A549 (cell line): ENCODE data around the gene CELF4. TPM values are rescaled to one million over a fixed set of nuclear protein-coding genes. Genes with fewer than 3 reads are reported as not detected.

Experiments
- ATAC-seq, 2 experiments: fragments of 200-7000 bp in 1 of 2; fragments of >200 bp in 1 of 2; cut with Nextera tagmentation in 1 of 2; cut with Tn5 transposase in 1 of 2; 3 replicates each; pipeline versions ENCODE4 v1.8.0 to v1.9.1; 2018 to 2020; ENCODE audit warnings: mild to moderate bottlenecking in 1 of 2, moderate library complexity in 1 of 2
- CTCF ChIA-PET: fragments of 300-600 bp; sonication (Branson Sonifier 250); formaldehyde crosslinking; extraction: SDS; loops from one replicate; lab custom pipeline; 2021; ENCODE audit warnings: antibody characterized with exemption, inconsistent platforms; lab: Yijun Ruan, JAX
- POLR2A ChIA-PET: fragments of 350-600 bp; formaldehyde crosslinking; extraction: SDS; loops from one replicate; lab custom pipeline; 2021; ENCODE audit warnings: antibody characterized with exemption, inconsistent platforms; lab: Yijun Ruan, JAX
- DNase-seq, 2 experiments: peaks; one replicate each; pipeline versions ENCODE4 v3.0.0 to v3.0.0-alpha.2; 2011 to 2016; ENCODE audit warnings: low read depth in 1 of 2, low spot score in 1 of 2
- FAIRE-seq: peaks from 2 replicates; lab custom pipeline; 2011; peaks lifted over from hg19 to GRCh38; lab: Jason Lieb, UNC
- H3K27ac ChIP-seq, 2 experiments: fragments of >200 bp; sonication (Bioruptor Twin); formaldehyde crosslinking; 3 replicates each; pipeline ENCODE4 v1.5.1; 2016 to 2017
- H3K4me1 ChIP-seq: fragments of >200 bp; sonication (Bioruptor Twin); formaldehyde crosslinking; 3 replicates; pipeline ENCODE4 v1.6.1; 2016
- H3K4me2 ChIP-seq: fragments of >200 bp; sonication (Bioruptor Twin); formaldehyde crosslinking; 3 replicates; pipeline ENCODE4 v1.6.1; 2016
- H3K4me3 ChIP-seq: fragments of >200 bp; sonication (Bioruptor Twin); formaldehyde crosslinking; 3 replicates; pipeline ENCODE4 v1.5.1; 2016
- H3K9me3 ChIP-seq: fragments of >200 bp; sonication (Bioruptor Twin); formaldehyde crosslinking; 3 replicates; pipeline ENCODE4 v1.6.1; 2016
- CBX2 ChIP-seq: fragments of 200-600 bp; sonication (generic); IDR thresholded peaks from 2 replicates; pipeline ENCODE4 v1.6.1; 2016; ENCODE audit warnings: low read depth, mild to moderate bottlenecking, borderline replicate concordance
- CBX8 ChIP-seq: fragments of 200-600 bp; sonication (generic); IDR thresholded peaks from 2 replicates; pipeline ENCODE4 v1.6.1; 2016
- CEBPB ChIP-seq, 2 experiments: fragments of >200 bp in 1 of 2; sonication (Bioruptor Twin) in 1 of 2; formaldehyde crosslinking in 1 of 2; IDR thresholded peaks; 2 replicates each; pipeline ENCODE4 v1.6.1; 2012 to 2016
- CHD2 ChIP-seq: fragments of 150-350 bp; IDR thresholded peaks from 2 replicates; pipeline ENCODE4 v1.6.1; 2014; ENCODE audit warnings: low read length; ENCODE audit not compliant: partially characterized antibody
- EHF ChIP-seq: fragments of 250-450 bp; sonication (Bioruptor Pico); IDR thresholded peaks from 2 replicates; pipeline ENCODE4 v1.5.0; 2020; ENCODE audit warnings: mild to moderate bottlenecking
- EHMT2 ChIP-seq: fragments of 200-600 bp; sonication (generic); IDR thresholded peaks from 2 replicates; pipeline ENCODE4 v1.6.1; 2016; ENCODE audit warnings: antibody characterized with exemption, low read depth, mild to moderate bottlenecking, moderate library complexity
- EP300 ChIP-seq, 2 experiments: fragments of >200 bp; sonication (Bioruptor Twin); formaldehyde crosslinking; IDR thresholded peaks; 2 replicates in 1 of 2; 3 replicates in 1 of 2; pipeline ENCODE4 v1.6.1; 2016 to 2017
- ESRRA ChIP-seq: fragments of 150-350 bp; IDR thresholded peaks from 2 replicates; pipeline ENCODE4 v1.6.1; 2014; ENCODE audit warnings: mild to moderate bottlenecking, low read length, borderline replicate concordance
- FOSB ChIP-seq: fragments of 250-450 bp; sonication (Bioruptor Pico); IDR thresholded peaks from 2 replicates; pipeline ENCODE4 v1.5.0; 2020; ENCODE audit warnings: mild to moderate bottlenecking, moderate library complexity
- FOXS1 ChIP-seq: fragments of 250-450 bp; sonication (Bioruptor Pico); IDR thresholded peaks from 2 replicates; pipeline ENCODE4 v1.5.0; 2020; ENCODE audit warnings: mild to moderate bottlenecking, moderate library complexity
- HOXA7 ChIP-seq: fragments of 250-450 bp; sonication (Bioruptor Pico); IDR thresholded peaks from 2 replicates; pipeline ENCODE4 v1.5.0; 2020; ENCODE audit warnings: mild to moderate bottlenecking, moderate library complexity
- HOXB13 ChIP-seq: fragments of 250-450 bp; sonication (Bioruptor Pico); IDR thresholded peaks from 2 replicates; pipeline ENCODE4 v1.5.0; 2020; ENCODE audit warnings: low read depth, mild to moderate bottlenecking, moderate library complexity
- JUNB ChIP-seq: fragments of >200 bp; sonication (Bioruptor Twin); formaldehyde crosslinking; IDR thresholded peaks from 2 replicates; pipeline ENCODE4 v1.6.1; 2016
- NFE2L2 ChIP-seq: fragments of 150-350 bp; conservative IDR thresholded peaks from 2 replicates; pipeline ENCODE4 v1.6.1; 2014; ENCODE audit warnings: low read length
- NPAS2 ChIP-seq: fragments of 250-450 bp; sonication (Bioruptor Pico); IDR thresholded peaks from 2 replicates; pipeline ENCODE4 v1.8.0; 2022; ENCODE audit warnings: mild to moderate bottlenecking, moderate library complexity, borderline replicate concordance
- NR3C1 ChIP-seq: fragments of >200 bp; sonication (Bioruptor Twin); formaldehyde crosslinking; IDR thresholded peaks from 3 replicates; pipeline ENCODE4 v1.6.1; 2017
- POLR2A ChIP-seq: IDR thresholded peaks from 2 replicates; pipeline ENCODE4 v1.6.1; 2012; ENCODE audit warnings: mild to moderate bottlenecking, low read length
- POLR2AphosphoS2 ChIP-seq: conservative IDR thresholded peaks from 2 replicates; pipeline ENCODE4 v1.6.1; 2012; ENCODE audit warnings: low read length, improper control_type of control experiment, inconsistent platforms
- RAD21 ChIP-seq, 2 experiments: fragments of >200 bp in 1 of 2; sonication (Bioruptor Twin) in 1 of 2; formaldehyde crosslinking in 1 of 2; IDR thresholded peaks in 1 of 2; conservative IDR thresholded peaks in 1 of 2; 2 replicates in 1 of 2; 3 replicates in 1 of 2; pipeline ENCODE4 v1.6.1; 2012 to 2018; ENCODE audit warnings: inconsistent platforms in 1 of 2
- RFX5 ChIP-seq: fragments of 450-650 bp; IDR thresholded peaks from 2 replicates; pipeline ENCODE4 v1.7.1; 2014; ENCODE audit warnings: antibody characterized with exemption, mild to moderate bottlenecking, moderate library complexity
- RNF2 ChIP-seq: fragments of 200-600 bp; sonication (generic); IDR thresholded peaks from 2 replicates; pipeline ENCODE4 v1.6.1; 2016; ENCODE audit warnings: low read depth, mild to moderate bottlenecking, antibody characterized with exemption, moderate library complexity, borderline replicate concordance
- SREBF2 ChIP-seq: fragments of 450-650 bp; IDR thresholded peaks from 2 replicates; pipeline ENCODE4 v1.6.1; 2014; ENCODE audit warnings: mild to moderate bottlenecking, moderate library complexity
- TP53 ChIP-seq: fragments of 250-450 bp; sonication (Bioruptor Pico); IDR thresholded peaks from 2 replicates; pipeline ENCODE4 v1.5.0; 2021; ENCODE audit warnings: mild to moderate bottlenecking, moderate library complexity
- ZC3H11A ChIP-seq: fragments of 450-650 bp; IDR thresholded peaks from 2 replicates; pipeline ENCODE4 v1.6.1; 2014; ENCODE audit warnings: antibody characterized with exemption, mild to moderate bottlenecking
- WGBS: methylation state at CpG from one replicate; pipeline ENCODE4 v1.1.6; 2017; ENCODE audit errors: missing lambda C conversion rate; 5-methylcytosine and 5-hydroxymethylcytosine counted together
- polyA plus RNA-seq, 4 experiments: library from polyadenylated mRNA; depleted of rRNA in 3 of 4; stranded (reverse); fragments of >200 nt; fragmentation: RNase III in 1 of 4; extraction: RNeasy Plus Mini Kit Qiagen cat#74134 plus additional on column Dnase treatment in 1 of 4; gene quantifications; 2 replicates in 3 of 4; 3 replicates in 1 of 4; pipeline ENCODE4 v1.2.3, GENCODE V29; 2011 to 2017
- TF ChIP-seq, protein P1 (sequence below): fragments of 250-450 bp; sonication (Bioruptor Pico); IDR thresholded peaks from 2 replicates; pipeline ENCODE4 v1.5.0; 2020; ENCODE audit warnings: low read depth, mild to moderate bottlenecking, moderate library complexity
- TF ChIP-seq, protein P2 (sequence below): IDR thresholded peaks from 2 replicates; pipeline ENCODE4 v1.6.1; 2012; ENCODE audit warnings: low read depth, borderline replicate concordance
- TF ChIP-seq, protein P3 (sequence below): fragments of 250-450 bp; sonication (Bioruptor Pico); IDR thresholded peaks from 2 replicates; pipeline ENCODE4 v1.5.0; 2021; ENCODE audit warnings: mild to moderate bottlenecking, moderate library complexity, borderline replicate concordance
- TF ChIP-seq, protein P4 (sequence below): fragments of >200 bp; sonication (Bioruptor Twin); formaldehyde crosslinking; IDR thresholded peaks from 3 replicates; pipeline ENCODE4 v1.5.1; 2016
- TF ChIP-seq, protein P5 (sequence below): IDR thresholded peaks from 2 replicates; pipeline ENCODE4 v1.6.1; 2012
- TF ChIP-seq, protein P6 (sequence below): IDR thresholded peaks from 2 replicates; pipeline ENCODE4 v1.6.1; 2012

The CELF4 gene
- polyA plus RNA-seq, 2 of the 4 experiments (the other 2 are of a cell fraction) = 0.08 TPM; not detected in 1

DNA sequence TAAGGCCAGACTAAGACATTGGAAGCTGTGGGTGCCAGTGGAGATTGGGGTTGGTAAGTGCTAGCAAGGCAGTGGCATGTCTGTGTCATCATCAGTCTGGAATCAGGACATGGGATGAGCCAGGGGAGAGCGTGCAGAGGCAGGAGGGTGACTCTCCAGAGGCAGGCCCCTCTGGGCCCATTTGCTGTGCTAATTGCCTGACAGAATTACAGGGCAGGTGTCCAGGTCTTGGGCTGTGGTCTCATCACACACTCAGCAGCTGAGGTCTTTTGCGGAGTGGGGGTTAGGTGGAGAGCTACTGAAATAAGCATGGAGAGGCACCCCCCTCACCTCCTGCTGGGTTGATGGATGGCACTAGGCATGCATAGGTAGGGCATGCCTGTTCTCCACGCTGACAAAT lies 57.4 kb downstream of the CELF4 start (continued):
- no peak for TF ChIP-seq EP300 (IDR thresholded peaks at IDR 0.05)
- no peak for TF ChIP-seq RNF2
- no peak for TF ChIP-seq FOSB
- no peak for TF ChIP-seq NFE2L2
- TF ChIP-seq RFX5 = no peak
- TF ChIP-seq, protein P1, sequence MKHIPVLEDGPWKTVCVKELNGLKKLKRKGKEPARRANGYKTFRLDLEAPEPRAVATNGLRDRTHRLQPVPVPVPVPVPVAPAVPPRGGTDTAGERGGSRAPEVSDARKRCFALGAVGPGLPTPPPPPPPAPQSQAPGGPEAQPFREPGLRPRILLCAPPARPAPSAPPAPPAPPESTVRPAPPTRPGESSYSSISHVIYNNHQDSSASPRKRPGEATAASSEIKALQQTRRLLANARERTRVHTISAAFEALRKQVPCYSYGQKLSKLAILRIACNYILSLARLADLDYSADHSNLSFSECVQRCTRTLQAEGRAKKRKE (CRISPR knock-in tag) = no peak
- no peak for TF ChIP-seq POLR2AphosphoS2
- no peak for TF ChIP-seq NPAS2 (CRISPR knock-in tag)
- TF ChIP-seq, protein P2, sequence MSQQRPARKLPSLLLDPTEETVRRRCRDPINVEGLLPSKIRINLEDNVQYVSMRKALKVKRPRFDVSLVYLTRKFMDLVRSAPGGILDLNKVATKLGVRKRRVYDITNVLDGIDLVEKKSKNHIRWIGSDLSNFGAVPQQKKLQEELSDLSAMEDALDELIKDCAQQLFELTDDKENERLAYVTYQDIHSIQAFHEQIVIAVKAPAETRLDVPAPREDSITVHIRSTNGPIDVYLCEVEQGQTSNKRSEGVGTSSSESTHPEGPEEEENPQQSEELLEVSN = no peak
- no peak for TF ChIP-seq ESRRA

DNA sequence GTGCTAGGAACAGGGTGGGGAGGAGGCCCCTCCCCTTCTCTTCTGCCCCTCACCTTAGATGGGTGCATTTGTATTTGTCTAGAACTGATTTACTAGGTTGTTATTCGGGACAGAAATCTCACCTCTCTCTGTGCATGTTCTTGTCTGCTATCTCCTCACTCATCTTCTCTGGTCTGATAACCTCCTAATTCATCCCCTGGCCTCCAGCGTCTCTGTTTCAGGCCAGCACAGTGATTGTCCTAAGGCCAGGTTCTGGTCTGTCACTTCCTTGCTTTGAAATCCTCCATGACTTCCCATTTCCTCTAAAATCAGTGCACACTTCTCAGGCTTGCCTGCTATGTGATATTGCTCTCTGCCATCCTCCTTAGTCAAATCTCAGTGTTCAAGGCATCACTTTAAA lies 58.4 kb downstream of the CELF4 start:
- Histone ChIP-seq H3K9me3 (no peaks in the 10 kb centered on the region), H3K4me3 (no peak overlapping the region), H3K27ac (no peak overlapping the region), H3K4me2 (no peak overlapping the region), H3K4me1 (no peaks in the 10 kb centered on the region)
- POLR2A ChIA-PET = no interaction called here
- CTCF ChIA-PET = no interaction called here
- ATAC-seq (no peak), DNase-seq (no peak), FAIRE-seq (no peak)
- TF ChIP-seq RAD21 (conservative IDR thresholded peaks at IDR 0.05 in 1 of 2, IDR thresholded peaks at IDR 0.05 in 1 of 2) (no peak), POLR2AphosphoS2 (no peak), HOXB13 (CRISPR knock-in tag) (no peak), CHD2 (no peak), SREBF2 (no peak), JUNB (no peak)
- TF ChIP-seq, protein P3, sequence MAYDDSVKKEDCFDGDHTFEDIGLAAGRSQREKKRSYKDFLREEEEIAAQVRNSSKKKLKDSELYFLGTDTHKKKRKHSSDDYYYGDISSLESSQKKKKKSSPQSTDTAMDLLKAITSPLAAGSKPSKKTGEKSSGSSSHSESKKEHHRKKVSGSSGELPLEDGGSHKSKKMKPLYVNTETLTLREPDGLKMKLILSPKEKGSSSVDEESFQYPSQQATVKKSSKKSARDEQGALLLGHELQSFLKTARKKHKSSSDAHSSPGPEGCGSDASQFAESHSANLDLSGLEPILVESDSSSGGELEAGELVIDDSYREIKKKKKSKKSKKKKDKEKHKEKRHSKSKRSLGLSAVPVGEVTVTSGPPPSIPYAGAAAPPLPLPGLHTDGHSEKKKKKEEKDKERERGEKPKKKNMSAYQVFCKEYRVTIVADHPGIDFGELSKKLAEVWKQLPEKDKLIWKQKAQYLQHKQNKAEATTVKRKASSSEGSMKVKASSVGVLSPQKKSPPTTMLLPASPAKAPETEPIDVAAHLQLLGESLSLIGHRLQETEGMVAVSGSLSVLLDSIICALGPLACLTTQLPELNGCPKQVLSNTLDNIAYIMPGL (CRISPR knock-in tag) = no peak
- WGBS = 3% methylated on average over 2 of the region's 2 CpGs

DNA sequence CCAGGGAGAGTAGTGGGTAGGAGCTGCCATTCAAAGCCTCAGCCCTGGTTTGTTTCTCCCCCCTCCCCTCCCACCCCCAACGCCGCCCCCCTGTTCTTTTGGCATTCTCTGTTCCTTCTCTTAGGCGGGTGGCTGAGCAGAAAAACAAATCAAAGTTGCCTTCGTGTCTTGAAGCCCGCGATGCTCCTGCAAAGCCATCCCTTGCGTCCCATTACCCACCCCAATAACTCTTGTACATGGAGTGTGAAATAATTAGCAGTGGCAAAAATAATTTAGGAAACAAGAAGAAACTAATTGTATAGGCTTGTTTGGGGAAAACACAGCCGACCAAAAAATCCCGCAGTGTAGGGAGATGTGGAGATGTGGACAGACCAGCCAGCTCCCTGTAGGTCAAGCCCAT lies 59.6 kb downstream of the CELF4 start:
- Histone ChIP-seq H3K4me3 (no peak overlapping the region), H3K27ac (no peak overlapping the region)
- CTCF ChIA-PET = no interaction called here
- 50% methylated on average over 7 of the region's 9 CpGs for WGBS
- TF ChIP-seq, protein P4, sequence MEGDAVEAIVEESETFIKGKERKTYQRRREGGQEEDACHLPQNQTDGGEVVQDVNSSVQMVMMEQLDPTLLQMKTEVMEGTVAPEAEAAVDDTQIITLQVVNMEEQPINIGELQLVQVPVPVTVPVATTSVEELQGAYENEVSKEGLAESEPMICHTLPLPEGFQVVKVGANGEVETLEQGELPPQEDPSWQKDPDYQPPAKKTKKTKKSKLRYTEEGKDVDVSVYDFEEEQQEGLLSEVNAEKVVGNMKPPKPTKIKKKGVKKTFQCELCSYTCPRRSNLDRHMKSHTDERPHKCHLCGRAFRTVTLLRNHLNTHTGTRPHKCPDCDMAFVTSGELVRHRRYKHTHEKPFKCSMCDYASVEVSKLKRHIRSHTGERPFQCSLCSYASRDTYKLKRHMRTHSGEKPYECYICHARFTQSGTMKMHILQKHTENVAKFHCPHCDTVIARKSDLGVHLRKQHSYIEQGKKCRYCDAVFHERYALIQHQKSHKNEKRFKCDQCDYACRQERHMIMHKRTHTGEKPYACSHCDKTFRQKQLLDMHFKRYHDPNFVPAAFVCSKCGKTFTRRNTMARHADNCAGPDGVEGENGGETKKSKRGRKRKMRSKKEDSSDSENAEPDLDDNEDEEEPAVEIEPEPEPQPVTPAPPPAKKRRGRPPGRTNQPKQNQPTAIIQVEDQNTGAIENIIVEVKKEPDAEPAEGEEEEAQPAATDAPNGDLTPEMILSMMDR = no peak
- TF ChIP-seq, protein P5, sequence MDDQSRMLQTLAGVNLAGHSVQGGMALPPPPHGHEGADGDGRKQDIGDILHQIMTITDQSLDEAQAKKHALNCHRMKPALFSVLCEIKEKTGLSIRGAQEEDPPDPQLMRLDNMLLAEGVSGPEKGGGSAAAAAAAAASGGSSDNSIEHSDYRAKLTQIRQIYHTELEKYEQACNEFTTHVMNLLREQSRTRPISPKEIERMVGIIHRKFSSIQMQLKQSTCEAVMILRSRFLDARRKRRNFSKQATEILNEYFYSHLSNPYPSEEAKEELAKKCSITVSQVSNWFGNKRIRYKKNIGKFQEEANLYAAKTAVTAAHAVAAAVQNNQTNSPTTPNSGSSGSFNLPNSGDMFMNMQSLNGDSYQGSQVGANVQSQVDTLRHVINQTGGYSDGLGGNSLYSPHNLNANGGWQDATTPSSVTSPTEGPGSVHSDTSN = no peak
- TF ChIP-seq CBX2 = no peak
- no peak for TF ChIP-seq HOXA7
- TF ChIP-seq ZC3H11A = no peak
- TF ChIP-seq NFE2L2 = no peak
- TF ChIP-seq NR3C1 = no peak
- no peak for TF ChIP-seq CEBPB (IDR thresholded peaks at IDR 0.05)
- TF ChIP-seq EHMT2 = no peak
- TF ChIP-seq, protein P6, sequence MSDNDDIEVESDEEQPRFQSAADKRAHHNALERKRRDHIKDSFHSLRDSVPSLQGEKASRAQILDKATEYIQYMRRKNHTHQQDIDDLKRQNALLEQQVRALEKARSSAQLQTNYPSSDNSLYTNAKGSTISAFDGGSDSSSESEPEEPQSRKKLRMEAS = no peak
- no peak for TF ChIP-seq FOXS1 (CRISPR knock-in tag)
- TF ChIP-seq EHF (CRISPR knock-in tag) = no peak
- TF ChIP-seq JUNB = no peak
- no peak for TF ChIP-seq POLR2A
- no peak for TF ChIP-seq RFX5
- TF ChIP-seq CBX8 = no peak
- no peak for TF ChIP-seq HOXB13 (CRISPR knock-in tag)
- no peak for TF ChIP-seq ESRRA
- no peak for TF ChIP-seq TP53 (CRISPR knock-in tag)
- TF ChIP-seq, all 56 proteins: peak for 0
- Histone ChIP-seq H3K9me3 (no peaks in the 10 kb centered on the region), H3K4me2 (no peak overlapping the region), H3K4me1 (no peaks in the 10 kb centered on the region)
- ATAC-seq (no peak), FAIRE-seq (no peak), DNase-seq (no peak)
- POLR2A ChIA-PET = no interaction called here
